Inflammatory macrophage treated with lipopolysaccharide for 1 hour (primary cell): ENCODE results near the gene SLC27A5.
"Not testable (repeated sequence)": the region's sequence is repeated elsewhere in the genome, so short reads cannot be mapped to it uniquely, and the experiment has no call there.

Source experiments
- DNase-seq, 2 donors: peaks; one replicate each; pipeline ENCODE4 v3.0.0-alpha.2; 2020 to 2022

Gene SLC27A5

GRCh38 chr19:58466089-58466759, 45.6 kb downstream of the SLC27A5 start:
- DNase-seq, result no peak

- DNase-seq, result no peak
Observed at GRCh38 chr19:58460039-58460438, 51.8 kb downstream of the SLC27A5 start.

- no peak for DNase-seq
Observed at GRCh38 chr19:58456111-58456510, 55.7 kb downstream of the SLC27A5 start.

- DNase-seq, result no peak
Observed at GRCh38 chr19:58455306-58455705, 56.5 kb downstream of the SLC27A5 start.

- no peak for DNase-seq
Observed at GRCh38 chr19:58453743-58454142, 58.0 kb downstream of the SLC27A5 start.

- DNase-seq, result peak; percentile 95 to 97
Observed at GRCh38 chr19:58451358-58452101, 60.3 kb downstream of the SLC27A5 start, which contains the start of gene ZNF324B. Gene ZNF324B, plus strand, starts transcription at chr19:58451622. Its CDS starts 2,080 bp downstream, at chr19:58453702.

- DNase-seq, result peak in 1 of 2 donors; percentile 11
Observed at GRCh38 chr19:58450856-58451357, 60.9 kb downstream of the SLC27A5 start.

- DNase-seq, result not testable (repeated sequence)
Observed at GRCh38 chr19:58449980-58450379, 61.8 kb downstream of the SLC27A5 start.

- DNase-seq, result not testable (repeated sequence)
Observed at GRCh38 chr19:58448860-58449259, 62.9 kb downstream of the SLC27A5 start.
